ENCODE measurements around the gene MYOG. TPM values are rescaled to one million over a fixed set of nuclear protein-coding genes. Genes with fewer than 3 reads are reported as not detected.

The MYOG gene
- total RNA-seq, 1 donor from 2014 or later = not detected

GRCh38 chr1:203083463-203083921, 2.3 kb downstream of the MYOG start:
- TF ChIP-seq CTCF (IDR thresholded peaks at IDR 0.05; ENCODE audit: insufficient read depth, low read length, severe bottlenecking) = no peak
- no peak for FAIRE-seq

GRCh38 chr1:203082571-203083462, 3.0 kb downstream of the MYOG start:
- Histone ChIP-seq H3K36me3 (ENCODE audit: control insufficient read depth, insufficient read depth, low read length) (no peaks in the 10 kb centered on the region), H3K27me3 (ENCODE audit: control insufficient read depth, insufficient read depth, low read length) (peaks cover 5% of the 10 kb centered on the region), H3K4me3 (ENCODE audit: low read depth, low read length) (no peak overlapping the region)
- no peak for DNase-seq (ENCODE audit: low read depth)
- no peak for TF ChIP-seq CTCF (IDR thresholded peaks at IDR 0.05; ENCODE audit: insufficient read depth, low read length, severe bottlenecking)
- FAIRE-seq = no peak

More at GRCh38 chr1:203083463-203083921, 2.3 kb downstream of the MYOG start:
- no peak for DNase-seq (ENCODE audit: low read depth)
- H3K36me3 ChIP-seq (ENCODE audit: control insufficient read depth, insufficient read depth, low read length) = no peaks in the 10 kb centered on the region
- H3K4me3 ChIP-seq (ENCODE audit: low read depth, low read length) = no peak overlapping the region
- peaks cover 5% of the 10 kb centered on the region for H3K27me3 ChIP-seq (ENCODE audit: control insufficient read depth, insufficient read depth, low read length)

- TF ChIP-seq CTCF (IDR thresholded peaks at IDR 0.05; ENCODE audit: insufficient read depth, low read length, severe bottlenecking) = no peak
- no peak overlapping the region for H3K4me3 ChIP-seq (ENCODE audit: low read depth, low read length)
- FAIRE-seq = no peak
- DNase-seq (ENCODE audit: low read depth) = no peak
- H3K27me3 ChIP-seq (ENCODE audit: control insufficient read depth, insufficient read depth, low read length) = peaks cover 5% of the 10 kb centered on the region
- no peaks in the 10 kb centered on the region for H3K36me3 ChIP-seq (ENCODE audit: control insufficient read depth, insufficient read depth, low read length)
Measured at GRCh38 chr1:203082231-203082505, 3.6 kb downstream of the MYOG start.

GRCh38 chr1:203081465-203082230, 4.2 kb downstream of the MYOG start:
- H3K36me3 ChIP-seq (ENCODE audit: control insufficient read depth, insufficient read depth, low read length) = no peaks in the 10 kb centered on the region
- peaks cover 5% of the 10 kb centered on the region for H3K27me3 ChIP-seq (ENCODE audit: control insufficient read depth, insufficient read depth, low read length)
- DNase-seq (ENCODE audit: low read depth) (no peak), FAIRE-seq (peak; percentile 18)
- no peak for TF ChIP-seq CTCF (IDR thresholded peaks at IDR 0.05; ENCODE audit: insufficient read depth, low read length, severe bottlenecking)
- H3K4me3 ChIP-seq (ENCODE audit: low read depth, low read length) = no peak overlapping the region

- Histone ChIP-seq H3K27me3 (ENCODE audit: control insufficient read depth, insufficient read depth, low read length) (peaks cover 5% of the 10 kb centered on the region), H3K4me3 (ENCODE audit: low read depth, low read length) (no peak overlapping the region), H3K36me3 (ENCODE audit: control insufficient read depth, insufficient read depth, low read length) (no peaks in the 10 kb centered on the region)
- FAIRE-seq (no peak), DNase-seq (ENCODE audit: low read depth) (no peak)
- no peak for TF ChIP-seq CTCF (IDR thresholded peaks at IDR 0.05; ENCODE audit: insufficient read depth, low read length, severe bottlenecking)
Measured at GRCh38 chr1:203080456-203080855, 5.4 kb downstream of the MYOG start.
